Activated B cell treated with CpG ODN at 0.5 μM for 24 hours (primary cell): ENCODE results near the gene CASP12. TPM values are rescaled to one million over a fixed set of nuclear protein-coding genes. Genes with fewer than 3 reads are reported as not detected.

Experiments used
- ATAC-seq: fragments of 200-7000 bp; cut with Tn5 transposase; one replicate; pipeline ENCODE4 v1.10.0; 2021; ENCODE audit warnings: low read depth, mild to moderate bottlenecking, moderate library complexity
- CTCF ChIA-PET: fragments of 350-600 bp; sonication (Branson Sonifier 250); formaldehyde crosslinking; loops from one replicate; lab custom pipeline; 2021; ENCODE audit warnings: antibody characterized with exemption; lab: Charles Lee
- POLR2A ChIA-PET: fragments of 350-600 bp; sonication (Branson Sonifier 250); formaldehyde crosslinking; loops from one replicate; lab custom pipeline; 2021; ENCODE audit warnings: antibody characterized with exemption; lab: Charles Lee
- DNase-seq: peaks from one replicate; pipeline ENCODE4 v3.0.0; 2022
- H3K27ac Mint-ChIP-seq: one replicate; pipeline ENCODE4 v1.8.0; 2020; ENCODE audit warnings: mixed read lengths
- H3K27me3 Mint-ChIP-seq: one replicate; pipeline ENCODE4 v1.8.0; 2021; ENCODE audit warnings: mixed read lengths
- H3K36me3 Mint-ChIP-seq: one replicate; pipeline ENCODE4 v1.8.0; 2021; ENCODE audit warnings: low read depth, mixed read lengths
- H3K4me1 Mint-ChIP-seq: one replicate; pipeline ENCODE4 v1.8.0; 2021; ENCODE audit warnings: mixed read lengths
- H3K4me3 Mint-ChIP-seq: one replicate; pipeline ENCODE4 v1.8.0; 2020; ENCODE audit warnings: mild to moderate bottlenecking, mixed read lengths
- H3K9me3 Mint-ChIP-seq: one replicate; pipeline ENCODE4 v1.8.0; 2020; ENCODE audit warnings: mixed read lengths
- CTCF ChIP-seq: fragments of 200-600 bp; IDR thresholded peaks from one replicate; pipeline ENCODE4 v1.8.0; 2022; ENCODE audit warnings: antibody characterized with exemption, mild to moderate bottlenecking
- intact Hi-C: fragments of 100-400 bp; cut with micrococcal nuclease; formaldehyde crosslinking; loops from one replicate; pipeline ENCODE4 v1.15.1; 2024
- total RNA-seq: library from RNA; stranded (reverse); gene quantifications from 2 replicates; pipeline ENCODE4 v1.2.3, GENCODE V29; 2022

CASP12 gene
- total RNA-seq, 1 donor from 2014 or later: not detected

- H3K27ac Mint-ChIP-seq: no peak overlapping the region
- POLR2A ChIA-PET: no interaction called here
- H3K36me3 Mint-ChIP-seq: peaks cover 35% of the 10 kb centered on the region
- no peak for TF ChIP-seq CTCF
- no peak overlapping the region for H3K4me3 Mint-ChIP-seq
- H3K27me3 Mint-ChIP-seq: no peaks in the 10 kb centered on the region
- peaks cover 49% of the 10 kb centered on the region for H3K4me1 Mint-ChIP-seq
- ATAC-seq (no peak), DNase-seq (no peak)
- CTCF ChIA-PET: no interaction called here
- intact Hi-C loops: loop anchor here (2.0 kb wide), 1 partner anchor 16 kb away; no protein-coding TSS in a partner anchor
- peaks cover 46% of the 10 kb centered on the region for H3K9me3 Mint-ChIP-seq
Measured at GRCh38 chr11:104928811-104929210, 30.6 kb upstream of the CASP12 start.

GRCh38 chr11:104926771-104927611 lies 28.7 kb upstream of the CASP12 start:
- no peaks in the 10 kb centered on the region for H3K27me3 Mint-ChIP-seq
- H3K9me3 Mint-ChIP-seq: peaks cover 43% of the 10 kb centered on the region
- no peak for DNase-seq
- ChIA-PET CTCF (no interaction called here), POLR2A (no interaction called here)
- peaks cover 48% of the 10 kb centered on the region for H3K4me1 Mint-ChIP-seq
- TF ChIP-seq CTCF: no peak
- peaks cover 27% of the 10 kb centered on the region for H3K36me3 Mint-ChIP-seq
- no peak overlapping the region for H3K27ac Mint-ChIP-seq
- H3K4me3 Mint-ChIP-seq: no peak overlapping the region
- no peak for ATAC-seq
- intact Hi-C loops: no loop called here

GRCh38 chr11:104925850-104926249 lies 27.6 kb upstream of the CASP12 start:
- peaks cover 20% of the 10 kb centered on the region for H3K36me3 Mint-ChIP-seq
- no peak overlapping the region for H3K27ac Mint-ChIP-seq
- intact Hi-C loops: no loop called here
- no peak for DNase-seq
- no peaks in the 10 kb centered on the region for H3K27me3 Mint-ChIP-seq
- POLR2A ChIA-PET: no interaction called here
- peaks cover 34% of the 10 kb centered on the region for H3K9me3 Mint-ChIP-seq
- H3K4me3 Mint-ChIP-seq: no peak overlapping the region
- CTCF ChIA-PET: no interaction called here
- H3K4me1 Mint-ChIP-seq: peaks cover 48% of the 10 kb centered on the region
- ATAC-seq: no peak
- TF ChIP-seq CTCF: no peak

DNA sequence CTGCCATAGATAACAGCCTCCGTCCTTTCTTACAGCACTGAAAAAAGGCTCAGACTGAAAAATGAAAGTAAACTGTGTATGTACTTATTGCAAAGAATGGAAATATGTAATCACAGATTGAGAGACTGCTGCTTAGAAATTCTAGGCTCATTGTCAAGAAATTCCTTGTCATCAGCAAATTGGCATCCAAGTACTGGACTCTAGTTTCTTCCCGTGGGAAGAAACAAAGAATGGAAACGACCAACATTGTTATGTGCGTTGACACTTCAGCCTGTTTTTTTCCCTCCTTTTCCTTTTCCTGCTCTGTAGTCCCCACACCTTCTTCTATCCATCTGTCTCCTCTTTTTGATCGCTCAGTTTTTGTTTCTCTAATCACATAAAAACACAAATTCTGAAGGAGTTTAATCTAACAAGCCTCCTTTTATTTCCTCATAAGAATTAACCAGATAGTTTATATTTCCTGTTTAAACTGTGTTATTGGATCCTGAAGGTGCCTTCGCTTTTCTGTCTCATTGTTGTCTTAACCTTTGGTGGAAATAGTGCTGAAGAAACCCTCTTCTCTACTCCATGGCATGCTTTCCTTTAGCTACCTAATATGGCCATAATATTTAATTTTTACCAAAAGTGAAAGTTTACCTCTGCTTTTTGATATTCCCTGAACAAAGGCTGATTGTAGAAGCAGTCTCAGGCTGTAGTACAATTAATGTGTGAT lies 20.0 kb upstream of the CASP12 start:
- no peak for TF ChIP-seq CTCF

More for the DNA sequence above, 20.0 kb upstream of the CASP12 start:
- H3K27ac Mint-ChIP-seq: peak overlapping the region; percentile 92
- no peaks in the 10 kb centered on the region for H3K27me3 Mint-ChIP-seq
- H3K9me3 Mint-ChIP-seq: peaks cover 2% of the 10 kb centered on the region
- intact Hi-C loops: loop anchor here (2.0 to 5.0 kb wide), 2 partner anchors 41 to 49 kb away; partner anchors contain the start of gene CASP4
- peak overlapping the region; percentile 87 for H3K4me3 Mint-ChIP-seq
- POLR2A ChIA-PET: no interaction called here
- peaks cover 74% of the 10 kb centered on the region for H3K4me1 Mint-ChIP-seq
- CTCF ChIA-PET: no interaction called here
- no peaks in the 10 kb centered on the region for H3K36me3 Mint-ChIP-seq
- ATAC-seq (peak; percentile 69), DNase-seq (no peak)
